ENCODE data around the gene UROS.

The UROS gene

GRCh38 chr10:125848857-125849256 is 25.8 kb upstream of the UROS start:
- no peaks in the 10 kb centered on the region for H3K9me3 ChIP-seq (ENCODE audit: insufficient read depth, low read depth, low read length)
- H3K4me3 ChIP-seq (ENCODE audit: low read length): no peak overlapping the region
- H3K4me1 ChIP-seq (ENCODE audit: insufficient read depth, low read length): no peaks in the 10 kb centered on the region
- no peak overlapping the region for H3K9ac ChIP-seq (ENCODE audit: low read depth, low read length)
- H3K27ac ChIP-seq (ENCODE audit: low read length): no peak overlapping the region
- no peaks in the 10 kb centered on the region for H3K27me3 ChIP-seq (ENCODE audit: insufficient read depth, low read length)
- peaks cover 37% of the 10 kb centered on the region for H3K36me3 ChIP-seq (ENCODE audit: insufficient read depth, low read depth, low read length)

- no peak overlapping the region for H3K9ac ChIP-seq (ENCODE audit: low read depth, low read length)
- H3K4me1 ChIP-seq (ENCODE audit: insufficient read depth, low read length): no peaks in the 10 kb centered on the region
- H3K4me3 ChIP-seq (ENCODE audit: low read length): no peak overlapping the region
- no peak overlapping the region for H3K27ac ChIP-seq (ENCODE audit: low read length)
- no peaks in the 10 kb centered on the region for H3K9me3 ChIP-seq (ENCODE audit: insufficient read depth, low read depth, low read length)
- H3K36me3 ChIP-seq (ENCODE audit: insufficient read depth, low read depth, low read length): peaks cover 35% of the 10 kb centered on the region
- no peaks in the 10 kb centered on the region for H3K27me3 ChIP-seq (ENCODE audit: insufficient read depth, low read length)
Observed at GRCh38 chr10:125848371-125848770, 25.3 kb upstream of the UROS start.

- peaks cover 28% of the 10 kb centered on the region for H3K36me3 ChIP-seq (ENCODE audit: insufficient read depth, low read depth, low read length)
- no peaks in the 10 kb centered on the region for H3K4me1 ChIP-seq (ENCODE audit: insufficient read depth, low read length)
- H3K27ac ChIP-seq (ENCODE audit: low read length): no peak overlapping the region
- no peak overlapping the region for H3K9ac ChIP-seq (ENCODE audit: low read depth, low read length)
- no peaks in the 10 kb centered on the region for H3K27me3 ChIP-seq (ENCODE audit: insufficient read depth, low read length)
- no peaks in the 10 kb centered on the region for H3K9me3 ChIP-seq (ENCODE audit: insufficient read depth, low read depth, low read length)
- H3K4me3 ChIP-seq (ENCODE audit: low read length): no peak overlapping the region
Observed at GRCh38 chr10:125846894-125847293, 23.8 kb upstream of the UROS start.

GRCh38 chr10:125845617-125846016 is 22.6 kb upstream of the UROS start:
- H3K4me1 ChIP-seq (ENCODE audit: insufficient read depth, low read length): no peaks in the 10 kb centered on the region
- H3K27ac ChIP-seq (ENCODE audit: low read length): no peak overlapping the region
- no peaks in the 10 kb centered on the region for H3K9me3 ChIP-seq (ENCODE audit: insufficient read depth, low read depth, low read length)
- no peaks in the 10 kb centered on the region for H3K27me3 ChIP-seq (ENCODE audit: insufficient read depth, low read length)
- peaks cover 28% of the 10 kb centered on the region for H3K36me3 ChIP-seq (ENCODE audit: insufficient read depth, low read depth, low read length)
- no peak overlapping the region for H3K9ac ChIP-seq (ENCODE audit: low read depth, low read length)
- H3K4me3 ChIP-seq (ENCODE audit: low read length): no peak overlapping the region

GRCh38 chr10:125844751-125845221 is 21.7 kb upstream of the UROS start:
- H3K36me3 ChIP-seq (ENCODE audit: insufficient read depth, low read depth, low read length): peaks cover 36% of the 10 kb centered on the region
- no peak overlapping the region for H3K9ac ChIP-seq (ENCODE audit: low read depth, low read length)
- no peak overlapping the region for H3K4me3 ChIP-seq (ENCODE audit: low read length)
- H3K4me1 ChIP-seq (ENCODE audit: insufficient read depth, low read length): no peaks in the 10 kb centered on the region
- H3K27me3 ChIP-seq (ENCODE audit: insufficient read depth, low read length): no peaks in the 10 kb centered on the region
- no peak overlapping the region for H3K27ac ChIP-seq (ENCODE audit: low read length)
- H3K9me3 ChIP-seq (ENCODE audit: insufficient read depth, low read depth, low read length): no peaks in the 10 kb centered on the region

- H3K36me3 ChIP-seq (ENCODE audit: insufficient read depth, low read depth, low read length): peaks cover 47% of the 10 kb centered on the region
- H3K9me3 ChIP-seq (ENCODE audit: insufficient read depth, low read depth, low read length): no peaks in the 10 kb centered on the region
- H3K4me1 ChIP-seq (ENCODE audit: insufficient read depth, low read length): no peaks in the 10 kb centered on the region
- H3K9ac ChIP-seq (ENCODE audit: low read depth, low read length): no peak overlapping the region
- no peak overlapping the region for H3K4me3 ChIP-seq (ENCODE audit: low read length)
- no peaks in the 10 kb centered on the region for H3K27me3 ChIP-seq (ENCODE audit: insufficient read depth, low read length)
- H3K27ac ChIP-seq (ENCODE audit: low read length): no peak overlapping the region
Observed at GRCh38 chr10:125843603-125844329, 20.7 kb upstream of the UROS start.

- no peak overlapping the region for H3K27ac ChIP-seq (ENCODE audit: low read length)
- no peaks in the 10 kb centered on the region for H3K27me3 ChIP-seq (ENCODE audit: insufficient read depth, low read length)
- H3K4me3 ChIP-seq (ENCODE audit: low read length): no peak overlapping the region
- H3K36me3 ChIP-seq (ENCODE audit: insufficient read depth, low read depth, low read length): peaks cover 71% of the 10 kb centered on the region
- H3K4me1 ChIP-seq (ENCODE audit: insufficient read depth, low read length): no peaks in the 10 kb centered on the region
- H3K9me3 ChIP-seq (ENCODE audit: insufficient read depth, low read depth, low read length): no peaks in the 10 kb centered on the region
- no peak overlapping the region for H3K9ac ChIP-seq (ENCODE audit: low read depth, low read length)
Observed at GRCh38 chr10:125840955-125841354, 17.9 kb upstream of the UROS start.

- Histone ChIP-seq H3K27ac (ENCODE audit: low read length) (no peak overlapping the region), H3K4me3 (ENCODE audit: low read length) (no peak overlapping the region), H3K9me3 (ENCODE audit: insufficient read depth, low read depth, low read length) (no peaks in the 10 kb centered on the region), H3K9ac (ENCODE audit: low read depth, low read length) (no peak overlapping the region), H3K27me3 (ENCODE audit: insufficient read depth, low read length) (no peaks in the 10 kb centered on the region), H3K4me1 (ENCODE audit: insufficient read depth, low read length) (no peaks in the 10 kb centered on the region), H3K36me3 (ENCODE audit: insufficient read depth, low read depth, low read length) (peaks cover 76% of the 10 kb centered on the region)
Observed at GRCh38 chr10:125840406-125840805, 17.3 kb upstream of the UROS start.

- Histone ChIP-seq H3K9ac (ENCODE audit: low read depth, low read length) (no peak overlapping the region), H3K4me3 (ENCODE audit: low read length) (no peak overlapping the region), H3K9me3 (ENCODE audit: insufficient read depth, low read depth, low read length) (no peaks in the 10 kb centered on the region), H3K27ac (ENCODE audit: low read length) (no peak overlapping the region), H3K4me1 (ENCODE audit: insufficient read depth, low read length) (no peaks in the 10 kb centered on the region), H3K36me3 (ENCODE audit: insufficient read depth, low read depth, low read length) (peaks cover 85% of the 10 kb centered on the region), H3K27me3 (ENCODE audit: insufficient read depth, low read length) (no peaks in the 10 kb centered on the region)
Observed at GRCh38 chr10:125838802-125839575, 15.9 kb upstream of the UROS start.

GRCh38 chr10:125836746-125837145 is 13.7 kb upstream of the UROS start:
- no peak overlapping the region for H3K27ac ChIP-seq (ENCODE audit: low read length)
- H3K9me3 ChIP-seq (ENCODE audit: insufficient read depth, low read depth, low read length): no peaks in the 10 kb centered on the region
- no peaks in the 10 kb centered on the region for H3K4me1 ChIP-seq (ENCODE audit: insufficient read depth, low read length)
- H3K9ac ChIP-seq (ENCODE audit: low read depth, low read length): no peak overlapping the region
- peaks cover 96% of the 10 kb centered on the region for H3K36me3 ChIP-seq (ENCODE audit: insufficient read depth, low read depth, low read length)
- H3K4me3 ChIP-seq (ENCODE audit: low read length): no peak overlapping the region
- H3K27me3 ChIP-seq (ENCODE audit: insufficient read depth, low read length): no peaks in the 10 kb centered on the region

GRCh38 chr10:125828311-125828710 is 5.3 kb upstream of the UROS start:
- Histone ChIP-seq H3K36me3 (ENCODE audit: insufficient read depth, low read depth, low read length) (peaks cover 86% of the 10 kb centered on the region), H3K4me1 (ENCODE audit: insufficient read depth, low read length) (peaks cover 10% of the 10 kb centered on the region), H3K9ac (ENCODE audit: low read depth, low read length) (no peak overlapping the region), H3K9me3 (ENCODE audit: insufficient read depth, low read depth, low read length) (no peaks in the 10 kb centered on the region), H3K4me3 (ENCODE audit: low read length) (no peak overlapping the region), H3K27ac (ENCODE audit: low read length) (no peak overlapping the region), H3K27me3 (ENCODE audit: insufficient read depth, low read length) (no peaks in the 10 kb centered on the region)

GRCh38 chr10:125827133-125827532 is 4.1 kb upstream of the UROS start:
- peaks cover 10% of the 10 kb centered on the region for H3K4me1 ChIP-seq (ENCODE audit: insufficient read depth, low read length)
- H3K4me3 ChIP-seq (ENCODE audit: low read length): no peak overlapping the region
- H3K27me3 ChIP-seq (ENCODE audit: insufficient read depth, low read length): no peaks in the 10 kb centered on the region
- H3K36me3 ChIP-seq (ENCODE audit: insufficient read depth, low read depth, low read length): peaks cover 74% of the 10 kb centered on the region
- no peak overlapping the region for H3K9ac ChIP-seq (ENCODE audit: low read depth, low read length)
- H3K9me3 ChIP-seq (ENCODE audit: insufficient read depth, low read depth, low read length): no peaks in the 10 kb centered on the region
- no peak overlapping the region for H3K27ac ChIP-seq (ENCODE audit: low read length)

Measured in iPS-20b (cell line).